ENCODE measurements around the gene KCNIP4. TPM values are rescaled to one million over a fixed set of nuclear protein-coding genes. Genes with fewer than 3 reads are reported as not detected.

KCNIP4 gene
- total RNA-seq, 2 experiments from 2014 or later, result not detected

DNA sequence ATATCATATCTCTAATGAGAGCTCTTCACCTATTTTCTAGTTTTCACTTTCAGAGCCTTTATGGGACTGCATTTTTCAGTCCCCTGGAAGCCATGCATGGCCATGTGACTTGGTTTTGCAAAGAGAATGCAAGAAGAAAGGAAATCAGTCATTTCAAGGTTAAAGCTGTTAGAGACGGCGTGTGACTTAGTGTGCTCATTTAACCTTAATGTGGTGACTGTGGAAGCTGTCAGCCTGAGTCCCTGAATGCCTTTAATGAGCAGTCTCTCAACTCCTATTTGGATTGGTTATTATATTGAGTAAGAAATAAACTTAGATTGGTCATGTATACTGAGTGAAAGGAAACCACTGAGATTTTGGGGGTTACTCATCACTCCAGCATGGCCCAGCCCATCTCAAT, 212.7 kb downstream of the KCNIP4 start:
- intact Hi-C loops (cut with micrococcal nuclease), result no loop called here
- H3K36me3 Mint-ChIP-seq, result no peaks in the 10 kb centered on the region
- ChIA-PET POLR2A (no interaction called here), CTCF (no interaction called here)
- H3K9me3 Mint-ChIP-seq, result no peaks in the 10 kb centered on the region
- no peaks in the 10 kb centered on the region for H3K4me1 Mint-ChIP-seq (ENCODE audit: low read depth)
- H3K27me3 Mint-ChIP-seq, result no peaks in the 10 kb centered on the region
- H3K27ac Mint-ChIP-seq, result no peak overlapping the region
- no peak for DNase-seq
- H3K4me3 Mint-ChIP-seq, result no peak overlapping the region

DNA sequence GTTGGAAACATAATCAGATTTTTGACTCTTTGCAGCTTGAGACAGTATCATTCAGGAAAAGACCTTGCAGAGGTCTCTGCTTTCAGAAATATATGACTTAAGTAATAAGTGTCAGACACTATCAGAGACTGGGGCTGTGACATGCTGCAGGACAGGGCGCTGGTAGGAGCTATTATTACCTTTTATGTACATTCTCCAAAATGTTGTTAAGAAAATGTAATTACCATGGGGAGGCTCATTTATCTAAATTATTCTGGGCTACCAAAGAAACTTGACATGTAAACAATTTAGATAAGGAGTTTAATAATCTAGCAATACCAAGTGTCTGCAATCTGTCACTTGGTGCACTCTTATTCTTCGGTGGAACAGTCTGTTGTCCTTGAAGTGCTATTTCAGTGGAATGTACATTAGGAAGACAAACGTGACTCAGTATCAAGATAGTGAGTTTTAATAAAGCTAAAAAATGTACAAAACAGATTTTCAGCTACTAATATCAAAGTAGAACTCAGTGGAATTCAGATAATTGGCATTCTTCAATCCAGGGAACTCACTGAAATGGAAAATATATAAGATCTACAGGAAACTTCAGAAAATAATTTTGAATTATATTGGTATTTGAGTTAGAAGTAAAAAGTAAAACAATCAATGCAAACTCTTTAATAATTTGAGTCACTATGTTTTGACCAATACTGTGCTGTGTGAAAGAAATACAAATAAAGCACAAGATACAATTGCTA, 214.5 kb downstream of the KCNIP4 start:
- H3K9me3 Mint-ChIP-seq, result no peaks in the 10 kb centered on the region
- no peaks in the 10 kb centered on the region for H3K4me1 Mint-ChIP-seq (ENCODE audit: low read depth)
- no peaks in the 10 kb centered on the region for H3K27me3 Mint-ChIP-seq
- no peak for DNase-seq
- H3K36me3 Mint-ChIP-seq, result no peaks in the 10 kb centered on the region
- ChIA-PET POLR2A (no interaction called here), CTCF (interaction anchor here (0.6 kb wide), 1 partner anchor 1292 kb away, joined by 3 read pairs; no protein-coding TSS in a partner anchor)
- intact Hi-C loops (cut with micrococcal nuclease), result no loop called here
- no peak overlapping the region for H3K4me3 Mint-ChIP-seq
- no peak overlapping the region for H3K27ac Mint-ChIP-seq

DNA sequence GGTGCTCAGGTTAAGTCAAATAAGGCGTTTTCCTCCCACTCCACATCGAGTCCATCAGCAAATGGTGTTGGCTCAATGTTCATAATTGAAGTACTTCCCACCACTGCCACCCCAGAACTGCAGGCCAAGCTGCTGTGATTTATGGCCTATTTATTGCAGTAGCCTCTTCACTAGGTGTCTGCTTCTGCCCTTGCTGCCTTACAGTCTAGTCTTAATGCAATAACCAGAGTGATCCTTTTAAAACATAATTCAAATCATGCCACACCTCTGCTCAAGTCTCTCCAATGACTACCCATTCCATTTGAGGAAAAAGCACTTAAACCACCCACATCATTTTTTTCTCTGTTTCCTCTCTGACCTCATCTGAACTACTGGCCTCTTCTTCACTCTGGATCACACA, 220.3 kb downstream of the KCNIP4 start:
- Mint-ChIP-seq H3K4me3 (no peak overlapping the region), H3K27ac (no peak overlapping the region), H3K27me3 (no peaks in the 10 kb centered on the region), H3K9me3 (peaks cover 3% of the 10 kb centered on the region), H3K36me3 (no peaks in the 10 kb centered on the region), H3K4me1 (ENCODE audit: low read depth) (no peaks in the 10 kb centered on the region)
- no peak for DNase-seq
- POLR2A ChIA-PET, result no interaction called here
- intact Hi-C loops (cut with micrococcal nuclease), result no loop called here
- CTCF ChIA-PET, result no interaction called here

DNA sequence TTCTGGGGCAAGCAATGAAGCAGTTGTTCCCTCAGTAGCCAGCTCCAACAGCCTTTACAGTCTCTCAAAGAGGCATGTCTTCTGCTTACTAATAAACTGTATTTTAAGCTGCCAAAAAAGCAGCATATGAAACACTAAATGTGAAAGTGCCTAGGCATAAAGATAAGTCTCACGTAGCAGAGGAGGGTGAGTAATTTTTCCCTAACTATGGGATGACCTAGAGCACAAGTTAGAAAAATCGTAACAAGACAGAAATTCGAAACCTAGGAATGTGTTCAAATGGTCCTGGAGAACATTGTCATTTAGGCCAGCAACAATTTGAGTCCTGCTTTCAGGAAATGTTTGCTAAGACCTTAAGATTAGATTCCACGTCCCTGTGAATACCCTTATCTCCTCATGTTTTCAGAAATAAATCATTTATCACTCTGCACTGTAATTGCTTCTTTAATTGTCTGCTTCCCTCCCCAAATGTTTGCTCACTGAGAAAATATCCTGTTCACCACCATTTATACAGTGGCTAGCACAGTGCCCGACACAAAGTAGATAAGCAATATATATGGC, 222.2 kb downstream of the KCNIP4 start:
- H3K27me3 Mint-ChIP-seq, result no peaks in the 10 kb centered on the region
- no peaks in the 10 kb centered on the region for H3K36me3 Mint-ChIP-seq
- no peak overlapping the region for H3K27ac Mint-ChIP-seq
- POLR2A ChIA-PET, result no interaction called here
- intact Hi-C loops (cut with micrococcal nuclease), result no loop called here
- CTCF ChIA-PET, result no interaction called here
- no peak overlapping the region for H3K4me3 Mint-ChIP-seq
- H3K9me3 Mint-ChIP-seq, result peaks cover 3% of the 10 kb centered on the region
- DNase-seq, result no peak
- H3K4me1 Mint-ChIP-seq (ENCODE audit: low read depth), result no peaks in the 10 kb centered on the region

DNA sequence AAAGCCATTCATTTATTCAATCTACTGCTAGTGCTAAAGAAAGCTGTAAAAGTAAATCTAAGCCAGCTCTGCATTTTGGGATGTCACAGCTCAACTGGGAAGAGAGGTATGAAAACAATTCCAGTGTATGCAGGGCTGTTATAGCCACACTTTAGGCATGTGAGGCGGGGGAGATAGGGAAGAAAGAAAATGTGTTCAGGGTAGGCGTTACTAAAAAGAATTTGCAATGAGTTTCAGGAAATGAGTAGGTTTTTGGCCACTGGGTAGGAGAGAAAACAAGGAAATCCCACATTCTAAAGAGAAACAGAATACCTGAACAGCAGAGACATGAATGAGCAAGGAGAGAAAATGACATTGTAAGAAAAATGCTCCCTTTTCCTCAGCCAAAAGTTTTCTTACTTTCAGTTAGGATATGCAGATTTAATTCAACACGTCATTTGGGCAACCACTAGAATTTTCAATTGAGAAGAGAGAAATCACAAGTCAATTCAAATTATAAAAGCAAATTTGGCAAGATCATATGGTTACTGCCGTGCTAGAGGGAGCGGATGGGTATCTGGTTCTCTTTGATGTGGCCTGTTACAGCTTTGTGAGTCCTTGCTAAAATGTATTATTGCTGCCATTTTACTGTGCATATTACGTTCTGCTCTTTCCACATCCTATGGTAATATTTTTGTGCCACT, 226.3 kb downstream of the KCNIP4 start:
- POLR2A ChIA-PET, result no interaction called here
- CTCF ChIA-PET, result no interaction called here
- H3K9me3 Mint-ChIP-seq, result no peaks in the 10 kb centered on the region
- H3K4me3 Mint-ChIP-seq, result no peak overlapping the region
- no peaks in the 10 kb centered on the region for H3K4me1 Mint-ChIP-seq (ENCODE audit: low read depth)
- no peak for DNase-seq
- H3K36me3 Mint-ChIP-seq, result no peaks in the 10 kb centered on the region
- intact Hi-C loops (cut with micrococcal nuclease), result no loop called here
- no peaks in the 10 kb centered on the region for H3K27me3 Mint-ChIP-seq
- no peak overlapping the region for H3K27ac Mint-ChIP-seq

DNA sequence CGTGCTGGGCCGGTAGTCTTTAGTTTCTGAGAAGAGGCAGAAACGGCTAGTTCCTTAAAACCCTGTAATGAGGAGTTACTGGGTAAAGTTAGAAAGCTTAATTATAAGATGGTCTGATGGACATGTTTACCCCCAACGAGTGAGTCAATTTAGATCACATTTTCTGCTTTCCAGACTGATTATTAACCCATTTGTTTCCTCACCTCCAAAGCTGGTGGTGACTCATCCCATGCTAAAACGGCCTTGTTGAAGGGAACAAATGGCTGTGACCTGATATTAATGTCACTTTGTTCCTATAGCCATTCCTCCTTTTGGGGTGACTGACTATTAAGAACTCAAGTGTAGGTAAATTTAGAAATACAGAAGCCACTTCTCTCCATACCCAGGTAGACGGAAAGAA, 232.0 kb downstream of the KCNIP4 start:
- Mint-ChIP-seq H3K4me3 (no peak overlapping the region), H3K36me3 (no peaks in the 10 kb centered on the region), H3K9me3 (no peaks in the 10 kb centered on the region), H3K27me3 (no peaks in the 10 kb centered on the region), H3K27ac (no peak overlapping the region), H3K4me1 (ENCODE audit: low read depth) (no peaks in the 10 kb centered on the region)
- CTCF ChIA-PET, result no interaction called here
- intact Hi-C loops (cut with micrococcal nuclease), result no loop called here
- DNase-seq, result no peak
- POLR2A ChIA-PET, result no interaction called here

DNA sequence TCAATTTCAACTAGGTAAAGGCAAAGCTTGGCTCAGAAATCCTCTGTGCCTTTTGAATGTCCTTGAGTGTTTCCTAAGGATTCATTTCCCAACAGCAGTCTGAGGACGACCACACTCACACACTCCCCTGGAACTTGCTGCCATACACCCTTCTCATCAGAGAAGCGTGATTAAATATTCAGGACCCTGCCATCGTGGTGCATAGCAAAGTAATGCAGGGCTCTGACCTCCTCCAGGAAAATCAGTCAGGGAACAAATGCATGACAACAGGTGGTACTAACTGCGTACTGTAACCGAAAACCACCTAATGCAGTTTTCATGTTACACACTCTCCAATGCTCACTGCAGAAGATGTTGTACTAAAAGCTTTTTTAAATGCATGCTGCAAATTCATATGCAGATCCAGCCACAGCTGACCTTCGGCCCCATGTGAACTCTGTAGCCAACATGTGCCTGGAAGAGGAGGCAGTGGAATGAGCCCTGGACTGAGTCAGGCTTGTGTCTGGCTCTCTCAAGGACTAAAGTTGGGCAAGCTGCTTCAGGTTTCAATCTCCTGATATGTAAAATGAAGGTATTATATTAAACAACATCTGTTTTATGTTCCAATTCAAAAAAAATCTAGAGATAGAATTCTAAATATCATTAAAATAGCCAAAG, 238.3 kb downstream of the KCNIP4 start:
- intact Hi-C loops (cut with micrococcal nuclease), result no loop called here
- DNase-seq, result no peak
- no peaks in the 10 kb centered on the region for H3K36me3 Mint-ChIP-seq
- CTCF ChIA-PET, result no interaction called here
- no peak overlapping the region for H3K4me3 Mint-ChIP-seq
- H3K4me1 Mint-ChIP-seq (ENCODE audit: low read depth), result no peaks in the 10 kb centered on the region
- POLR2A ChIA-PET, result no interaction called here
- no peak overlapping the region for H3K27ac Mint-ChIP-seq
- H3K27me3 Mint-ChIP-seq, result no peaks in the 10 kb centered on the region
- peaks cover 3% of the 10 kb centered on the region for H3K9me3 Mint-ChIP-seq

DNA sequence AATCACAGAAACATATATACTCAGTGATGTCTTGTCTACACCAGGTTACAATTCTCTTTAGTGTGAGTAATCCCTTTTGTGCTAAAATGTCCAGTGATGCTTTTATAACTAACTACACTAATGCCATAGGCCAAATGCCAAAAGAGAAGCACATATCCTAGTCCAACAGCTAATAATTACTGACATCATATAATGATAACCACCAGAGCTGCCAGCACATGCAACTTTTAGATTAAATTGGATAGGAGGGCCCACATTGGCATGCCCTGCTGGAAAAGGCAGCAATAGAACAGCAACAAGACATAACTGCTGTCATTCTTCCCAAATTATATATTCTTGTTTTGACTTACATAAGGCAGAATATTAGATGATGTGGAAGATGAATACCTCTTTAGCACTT, 238.8 kb downstream of the KCNIP4 start:
- POLR2A ChIA-PET, result no interaction called here
- no peak for DNase-seq
- Mint-ChIP-seq H3K4me3 (no peak overlapping the region), H3K27me3 (no peaks in the 10 kb centered on the region), H3K9me3 (peaks cover 3% of the 10 kb centered on the region), H3K27ac (no peak overlapping the region), H3K4me1 (ENCODE audit: low read depth) (no peaks in the 10 kb centered on the region), H3K36me3 (no peaks in the 10 kb centered on the region)
- intact Hi-C loops (cut with micrococcal nuclease), result no loop called here
- CTCF ChIA-PET, result no interaction called here

DNA sequence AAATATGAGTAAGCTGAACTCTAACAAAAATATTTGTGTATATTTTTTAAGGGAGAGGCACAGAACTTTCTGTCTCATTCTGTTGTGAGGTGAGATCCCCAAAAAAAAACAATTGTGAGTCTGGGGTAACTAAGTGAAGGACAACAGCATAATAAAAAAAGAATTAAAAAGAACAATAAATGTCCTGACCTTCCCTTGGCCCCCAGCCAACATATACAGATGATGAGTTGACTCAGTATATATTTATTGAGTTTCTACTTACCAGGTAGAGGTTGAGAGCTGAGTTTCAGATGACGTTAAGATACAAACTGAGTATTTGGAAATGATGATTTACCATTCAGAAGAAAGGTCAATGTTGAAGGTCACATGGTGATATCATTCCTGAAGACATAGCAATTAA, 239.5 kb downstream of the KCNIP4 start:
- Mint-ChIP-seq H3K27me3 (no peaks in the 10 kb centered on the region), H3K9me3 (peaks cover 3% of the 10 kb centered on the region), H3K27ac (no peak overlapping the region), H3K36me3 (no peaks in the 10 kb centered on the region), H3K4me1 (ENCODE audit: low read depth) (no peaks in the 10 kb centered on the region), H3K4me3 (no peak overlapping the region)
- intact Hi-C loops (cut with micrococcal nuclease), result no loop called here
- no peak for DNase-seq
- ChIA-PET POLR2A (no interaction called here), CTCF (no interaction called here)

DNA sequence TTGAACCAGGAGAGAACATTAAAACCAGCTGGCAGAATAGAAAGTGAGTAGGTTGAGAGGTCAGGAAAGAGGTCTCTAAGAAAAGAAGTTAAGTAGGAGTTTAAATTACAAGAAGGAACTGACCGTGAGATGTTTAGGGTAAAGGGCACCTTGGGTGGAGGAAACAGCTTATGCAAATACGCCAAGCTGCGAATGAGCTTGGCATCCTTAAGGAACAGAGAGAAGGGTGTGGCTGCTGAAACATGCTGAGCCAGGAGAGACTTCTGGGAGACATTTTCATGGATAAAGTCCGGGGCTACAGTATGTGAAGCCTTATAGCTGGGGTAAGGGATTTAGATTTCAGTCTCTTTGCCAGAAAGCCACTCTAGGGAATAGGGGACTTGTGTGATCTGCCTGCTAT, 249.1 kb downstream of the KCNIP4 start:
- H3K4me1 Mint-ChIP-seq (ENCODE audit: low read depth), result no peaks in the 10 kb centered on the region
- POLR2A ChIA-PET, result no interaction called here

DNA sequence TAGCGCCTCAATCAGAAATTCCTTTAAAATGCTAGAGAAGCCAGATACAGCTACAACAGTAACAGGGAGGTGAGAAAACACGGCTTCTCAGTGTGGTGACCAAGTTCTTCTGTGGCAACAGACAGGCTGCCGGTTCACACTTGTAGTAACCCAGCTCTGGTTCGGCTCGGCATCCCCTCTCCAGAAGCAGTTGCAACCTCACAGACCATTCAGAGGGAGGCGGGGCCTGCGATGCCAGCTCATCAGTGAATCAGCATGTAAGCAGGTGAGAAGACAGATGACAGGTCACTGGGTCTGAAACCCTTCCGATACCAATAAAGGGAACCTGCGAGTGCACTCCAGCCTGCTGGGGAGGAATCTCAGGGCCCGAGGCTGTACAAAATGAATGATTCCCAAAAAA, 251.0 kb downstream of the KCNIP4 start:
- Mint-ChIP-seq H3K4me3 (no peak overlapping the region), H3K27ac (no peak overlapping the region), H3K4me1 (ENCODE audit: low read depth) (no peaks in the 10 kb centered on the region), H3K36me3 (no peaks in the 10 kb centered on the region), H3K9me3 (no peaks in the 10 kb centered on the region), H3K27me3 (no peaks in the 10 kb centered on the region)
- ChIA-PET CTCF (no interaction called here), POLR2A (no interaction called here)
- intact Hi-C loops (cut with micrococcal nuclease), result no loop called here
- DNase-seq, result no peak

More for the DNA sequence above, 249.1 kb downstream of the KCNIP4 start:
- no peak overlapping the region for H3K4me3 Mint-ChIP-seq
- H3K9me3 Mint-ChIP-seq, result no peaks in the 10 kb centered on the region
- CTCF ChIA-PET, result no interaction called here
- no peak overlapping the region for H3K27ac Mint-ChIP-seq
- no peaks in the 10 kb centered on the region for H3K36me3 Mint-ChIP-seq
- DNase-seq, result no peak
- H3K27me3 Mint-ChIP-seq, result no peaks in the 10 kb centered on the region
- intact Hi-C loops (cut with micrococcal nuclease), result no loop called here

DNA sequence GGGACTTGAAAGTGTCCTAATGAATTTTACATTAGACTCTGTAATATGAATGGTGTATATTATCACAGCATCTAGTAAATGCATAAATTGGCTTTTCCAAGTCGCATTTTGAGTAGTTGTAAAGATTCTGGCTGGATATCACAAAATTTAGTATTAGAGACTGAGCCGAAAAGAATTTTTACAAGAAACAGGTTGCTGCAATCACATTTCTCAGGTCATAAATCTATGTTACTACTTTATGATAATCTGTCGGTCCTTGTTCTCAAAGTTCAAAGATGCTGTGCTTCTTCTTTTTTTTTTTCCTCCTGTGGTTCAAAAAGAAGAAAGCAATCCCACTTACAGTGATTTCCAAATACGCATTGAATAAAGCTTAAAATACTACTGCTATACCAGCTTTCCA, 253.4 kb downstream of the KCNIP4 start:
- H3K27ac Mint-ChIP-seq, result no peak overlapping the region
- intact Hi-C loops (cut with micrococcal nuclease), result no loop called here

More for the DNA sequence above, 253.4 kb downstream of the KCNIP4 start:
- no peaks in the 10 kb centered on the region for H3K36me3 Mint-ChIP-seq
- ChIA-PET CTCF (interaction anchor here (0.6 kb wide), 1 partner anchor 116 kb away, joined by 3 read pairs; no protein-coding TSS in a partner anchor), POLR2A (no interaction called here)
- no peak overlapping the region for H3K4me3 Mint-ChIP-seq
- no peak for DNase-seq
- no peaks in the 10 kb centered on the region for H3K27me3 Mint-ChIP-seq
- H3K4me1 Mint-ChIP-seq (ENCODE audit: low read depth), result no peaks in the 10 kb centered on the region
- H3K9me3 Mint-ChIP-seq, result no peaks in the 10 kb centered on the region

Measured in activated CD4-positive, alpha-beta memory T cell treated with anti-CD3 and anti-CD28 coated beads for 36 hours (primary cell).